ENCODE data around the gene ARHGAP11A. TPM values are rescaled to one million over a fixed set of nuclear protein-coding genes. Genes with fewer than 3 reads are reported as not detected.

ARHGAP11A gene
- total RNA-seq, 1 donor from 2014 or later = 96.0 TPM

- no peaks in the 10 kb centered on the region for H3K9me3 Mint-ChIP-seq
- DNase-seq (ENCODE audit: low read depth, low spot score) = no peak
- H3K27ac Mint-ChIP-seq (ENCODE audit: unreplicated experiment) = no peak overlapping the region
- H3K36me3 Mint-ChIP-seq (ENCODE audit: low read depth) = peaks cover 21% of the 10 kb centered on the region
- no peaks in the 10 kb centered on the region for H3K27me3 Mint-ChIP-seq (ENCODE audit: low read depth)
- no peaks in the 10 kb centered on the region for H3K4me1 Mint-ChIP-seq
- TF ChIP-seq, protein P1, sequence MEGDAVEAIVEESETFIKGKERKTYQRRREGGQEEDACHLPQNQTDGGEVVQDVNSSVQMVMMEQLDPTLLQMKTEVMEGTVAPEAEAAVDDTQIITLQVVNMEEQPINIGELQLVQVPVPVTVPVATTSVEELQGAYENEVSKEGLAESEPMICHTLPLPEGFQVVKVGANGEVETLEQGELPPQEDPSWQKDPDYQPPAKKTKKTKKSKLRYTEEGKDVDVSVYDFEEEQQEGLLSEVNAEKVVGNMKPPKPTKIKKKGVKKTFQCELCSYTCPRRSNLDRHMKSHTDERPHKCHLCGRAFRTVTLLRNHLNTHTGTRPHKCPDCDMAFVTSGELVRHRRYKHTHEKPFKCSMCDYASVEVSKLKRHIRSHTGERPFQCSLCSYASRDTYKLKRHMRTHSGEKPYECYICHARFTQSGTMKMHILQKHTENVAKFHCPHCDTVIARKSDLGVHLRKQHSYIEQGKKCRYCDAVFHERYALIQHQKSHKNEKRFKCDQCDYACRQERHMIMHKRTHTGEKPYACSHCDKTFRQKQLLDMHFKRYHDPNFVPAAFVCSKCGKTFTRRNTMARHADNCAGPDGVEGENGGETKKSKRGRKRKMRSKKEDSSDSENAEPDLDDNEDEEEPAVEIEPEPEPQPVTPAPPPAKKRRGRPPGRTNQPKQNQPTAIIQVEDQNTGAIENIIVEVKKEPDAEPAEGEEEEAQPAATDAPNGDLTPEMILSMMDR (conservative IDR thresholded peaks at IDR 0.05) = no peak
- H3K4me3 Mint-ChIP-seq = no peak overlapping the region
These were observed 70.3 kb downstream of the ARHGAP11A start for GRCh38 chr15:32685576-32685975.

- Mint-ChIP-seq H3K4me1 (no peaks in the 10 kb centered on the region), H3K36me3 (ENCODE audit: low read depth) (peaks cover 23% of the 10 kb centered on the region), H3K4me3 (no peak overlapping the region), H3K27ac (ENCODE audit: unreplicated experiment) (no peak overlapping the region), H3K27me3 (ENCODE audit: low read depth) (no peaks in the 10 kb centered on the region), H3K9me3 (no peaks in the 10 kb centered on the region)
- no peak for DNase-seq (ENCODE audit: low read depth, low spot score)
- TF ChIP-seq, protein P1 (conservative IDR thresholded peaks at IDR 0.05) = no peak
These were observed 72.3 kb downstream of the ARHGAP11A start for GRCh38 chr15:32687556-32687955.

GRCh38 chr15:32688151-32688639 is 72.9 kb downstream of the ARHGAP11A start:
- no peaks in the 10 kb centered on the region for H3K9me3 Mint-ChIP-seq
- no peaks in the 10 kb centered on the region for H3K27me3 Mint-ChIP-seq (ENCODE audit: low read depth)
- H3K27ac Mint-ChIP-seq (ENCODE audit: unreplicated experiment) = no peak overlapping the region
- peaks cover 23% of the 10 kb centered on the region for H3K36me3 Mint-ChIP-seq (ENCODE audit: low read depth)
- DNase-seq (ENCODE audit: low read depth, low spot score) = no peak
- H3K4me3 Mint-ChIP-seq = no peak overlapping the region
- no peaks in the 10 kb centered on the region for H3K4me1 Mint-ChIP-seq
- TF ChIP-seq, protein P1 (conservative IDR thresholded peaks at IDR 0.05) = no peak

Other genes with a start within 250 kb of the ARHGAP11A start
- gene GOLGA8K, start 212.2 kb upstream of the ARHGAP11A start, total RNA-seq = 1.6 and 1.8 TPM in 2 replicates
- gene GOLGA8O, start 159.9 kb upstream of the ARHGAP11A start, total RNA-seq = 0.45 TPM in 1 of 2 replicates, not detected in the other
- gene GOLGA8N, start 22.0 kb upstream of the ARHGAP11A start, total RNA-seq = 2.2 and 2.6 TPM in 2 replicates
- 25.1 and 28.9 TPM in 2 replicates for gene SCG5, start 26.2 kb downstream of the ARHGAP11A start, total RNA-seq
- gene GREM1, start 102.5 kb downstream of the ARHGAP11A start, total RNA-seq = 0.07 and 0.09 TPM in 2 replicates